ENCODE data around the gene ICAM3. TPM values are rescaled to one million over a fixed set of nuclear protein-coding genes. Genes with fewer than 3 reads are reported as not detected.
"Not testable (repeated sequence)": the region's sequence is repeated elsewhere in the genome, so short reads cannot be mapped to it uniquely, and the experiment has no call there.

ICAM3 gene
- polyA plus RNA-seq, 4 donors: 8.3 to 23.8 (median 16.0) TPM

DNA sequence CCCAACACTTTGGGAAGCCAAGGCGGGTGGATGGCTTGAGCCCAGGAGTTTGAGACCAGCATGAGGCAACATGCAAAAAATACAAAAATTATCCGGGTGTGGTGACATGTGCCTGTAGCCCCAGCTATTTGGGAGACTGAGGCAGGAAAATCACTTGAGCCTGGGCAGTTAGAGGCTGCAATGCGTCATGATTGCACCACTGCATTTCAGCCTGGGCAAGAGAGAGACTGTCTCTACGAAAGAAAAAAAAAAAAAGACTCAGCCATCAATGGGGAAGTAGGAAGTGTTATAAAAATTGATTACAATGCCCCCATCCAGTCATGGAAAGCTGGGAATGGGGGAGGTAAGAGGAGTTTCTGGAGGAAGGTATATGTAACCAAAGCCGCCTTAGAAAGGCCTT is 35.5 kb upstream of the ICAM3 start:
- no peaks in the 10 kb centered on the region for H3K27me3 ChIP-seq (ENCODE audit: control insufficient read depth in 3 of 3, insufficient read depth in 3 of 3, low read length in 3 of 3)
- peaks cover 0 to 4% (median 0%) of the 10 kb centered on the region in 3 donors for H3K4me1 ChIP-seq (ENCODE audit: control insufficient read depth in 3 of 3, insufficient read depth in 2 of 3, low read depth in 1 of 3, low read length in 2 of 3)
- H3K27ac ChIP-seq (ENCODE audit: low read depth in 1 of 3, low read length in 2 of 3): no peak overlapping the region
- H3K36me3 ChIP-seq (ENCODE audit: control insufficient read depth in 3 of 3, insufficient read depth in 2 of 3, low read depth in 1 of 3, low read length in 3 of 3): peaks cover 0 to 53% (median 2%) of the 10 kb centered on the region in 3 donors
- 80 to 91% (median 87%) methylated on average over 5 of the region's 5 CpGs for WGBS, 3 donors
- H3K4me3 ChIP-seq (ENCODE audit: low read depth in 1 of 3, low read length in 3 of 3): no peak overlapping the region
- no peaks in the 10 kb centered on the region for H3K9me3 ChIP-seq (ENCODE audit: control insufficient read depth in 2 of 2, insufficient read depth in 1 of 2, low read depth in 1 of 2, low read length in 1 of 2)
- no peak for FAIRE-seq
- DNase-seq: no peak

- Histone ChIP-seq H3K4me3 (ENCODE audit: low read depth in 1 of 3, low read length in 3 of 3) (no peak overlapping the region), H3K4me1 (ENCODE audit: control insufficient read depth in 3 of 3, insufficient read depth in 2 of 3, low read depth in 1 of 3, low read length in 2 of 3) (no peaks in the 10 kb centered on the region), H3K9me3 (ENCODE audit: control insufficient read depth in 2 of 2, insufficient read depth in 1 of 2, low read depth in 1 of 2, low read length in 1 of 2) (peaks cover 0 to 17% of the 10 kb centered on the region in 2 donors), H3K27ac (ENCODE audit: low read depth in 1 of 3, low read length in 2 of 3) (no peak overlapping the region), H3K36me3 (ENCODE audit: control insufficient read depth in 3 of 3, insufficient read depth in 2 of 3, low read depth in 1 of 3, low read length in 3 of 3) (peaks cover 2 to 61% (median 3%) of the 10 kb centered on the region in 3 donors), H3K27me3 (ENCODE audit: control insufficient read depth in 3 of 3, insufficient read depth in 3 of 3, low read length in 3 of 3) (no peaks in the 10 kb centered on the region)
- FAIRE-seq (no peak), DNase-seq (no peak)
- 94 to 98% (median 95%) methylated on average over 3 of the region's 3 CpGs for whole genome bisulfite sequencing, 3 donors
These were observed 33.3 kb upstream of the ICAM3 start for GRCh38 chr19:10372690-10373089.

DNA sequence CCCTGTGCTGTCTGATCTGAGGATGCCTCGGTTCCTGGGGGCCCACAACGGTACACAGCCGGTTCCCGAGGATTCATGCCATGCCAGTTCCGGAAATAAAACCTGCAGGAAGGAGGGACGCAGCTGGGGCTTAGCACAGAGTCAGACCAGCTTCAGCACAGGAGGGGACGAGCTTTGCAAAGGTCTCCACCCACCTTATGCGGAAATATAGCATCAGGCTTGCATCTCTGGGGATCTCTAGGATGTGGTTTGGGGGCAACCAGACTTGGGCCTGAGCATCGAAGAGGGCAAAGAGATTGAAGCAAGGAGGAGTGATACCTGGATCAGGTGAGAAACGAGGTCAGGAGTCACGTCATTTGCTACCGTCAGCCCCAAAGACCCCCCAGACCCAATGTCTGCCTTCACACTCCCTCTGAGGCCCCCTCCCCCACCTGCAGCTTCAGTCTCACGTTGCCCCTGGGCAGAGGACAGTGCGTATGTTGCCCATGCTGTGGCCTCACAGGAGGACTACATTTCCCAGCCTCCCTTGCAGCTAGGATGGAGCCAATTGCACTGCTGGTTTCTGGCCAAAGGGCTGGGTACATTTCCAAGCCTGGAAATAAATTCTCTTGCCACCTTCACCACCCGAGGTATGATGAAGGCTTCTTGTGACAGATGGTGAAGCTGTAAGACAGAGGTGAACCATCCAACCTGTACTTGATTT is 28.8 kb upstream of the ICAM3 start:
- Histone ChIP-seq H3K27me3 (ENCODE audit: control insufficient read depth in 3 of 3, insufficient read depth in 3 of 3, low read length in 3 of 3) (no peaks in the 10 kb centered on the region), H3K9me3 (ENCODE audit: control insufficient read depth in 2 of 2, insufficient read depth in 1 of 2, low read depth in 1 of 2, low read length in 1 of 2) (peaks cover 0 to 17% of the 10 kb centered on the region in 2 donors), H3K27ac (ENCODE audit: low read depth in 1 of 3, low read length in 2 of 3) (no peak overlapping the region), H3K36me3 (ENCODE audit: control insufficient read depth in 3 of 3, insufficient read depth in 2 of 3, low read depth in 1 of 3, low read length in 3 of 3) (peaks cover 9 to 83% (median 17%) of the 10 kb centered on the region in 3 donors), H3K4me1 (ENCODE audit: control insufficient read depth in 3 of 3, insufficient read depth in 2 of 3, low read depth in 1 of 3, low read length in 2 of 3) (no peaks in the 10 kb centered on the region), H3K4me3 (ENCODE audit: low read depth in 1 of 3, low read length in 3 of 3) (no peak overlapping the region)
- FAIRE-seq: no peak
- WGBS, 3 donors: 93 to 95% (median 94%) methylated on average over 15 of the region's 15 CpGs
- DNase-seq: no peak

DNA sequence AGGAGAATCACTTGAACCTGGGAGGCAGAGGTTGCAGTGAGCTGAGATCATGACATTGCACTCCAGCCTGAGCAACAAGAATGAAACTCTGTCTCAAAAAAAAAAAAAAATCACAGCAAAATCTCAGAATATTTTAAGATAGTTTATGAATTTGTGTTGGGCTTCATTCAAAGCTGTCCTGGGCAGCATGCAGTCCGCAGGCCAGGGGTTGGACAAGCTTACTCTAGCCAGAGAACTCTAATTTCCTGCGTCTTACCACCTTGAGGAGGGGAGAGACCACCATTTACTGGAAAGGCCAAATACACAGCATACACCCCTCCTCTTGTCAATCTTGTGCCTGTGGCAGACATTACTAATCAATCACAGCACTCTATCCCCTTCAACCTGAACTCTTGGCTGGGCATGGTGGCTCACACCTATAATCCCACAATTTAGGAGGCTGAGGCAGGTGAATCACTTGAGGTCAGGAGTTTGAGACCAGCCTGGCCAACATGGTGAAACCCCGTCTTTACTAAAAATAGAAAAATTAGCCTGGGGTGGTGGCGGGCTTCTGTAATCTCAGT is 27.6 kb upstream of the ICAM3 start:
- not testable (repeated sequence) for H3K4me1 ChIP-seq (ENCODE audit: control insufficient read depth in 3 of 3, insufficient read depth in 2 of 3, low read depth in 1 of 3, low read length in 2 of 3); H3K27ac ChIP-seq (ENCODE audit: low read depth in 1 of 3, low read length in 2 of 3); H3K27me3 ChIP-seq (ENCODE audit: control insufficient read depth in 3 of 3, insufficient read depth in 3 of 3, low read length in 3 of 3); FAIRE-seq; H3K4me3 ChIP-seq (ENCODE audit: low read depth in 1 of 3, low read length in 3 of 3); DNase-seq
- H3K36me3 ChIP-seq (ENCODE audit: control insufficient read depth in 3 of 3, insufficient read depth in 2 of 3, low read depth in 1 of 3, low read length in 3 of 3): peaks cover 15 to 85% (median 19%) of the 10 kb centered on the region in 3 donors
- peaks cover 0 to 17% of the 10 kb centered on the region in 2 donors for H3K9me3 ChIP-seq (ENCODE audit: control insufficient read depth in 2 of 2, insufficient read depth in 1 of 2, low read depth in 1 of 2, low read length in 1 of 2)
- WGBS, 3 donors: 95 to 99% (median 97%) methylated on average over 4 of the region's 4 CpGs

DNA sequence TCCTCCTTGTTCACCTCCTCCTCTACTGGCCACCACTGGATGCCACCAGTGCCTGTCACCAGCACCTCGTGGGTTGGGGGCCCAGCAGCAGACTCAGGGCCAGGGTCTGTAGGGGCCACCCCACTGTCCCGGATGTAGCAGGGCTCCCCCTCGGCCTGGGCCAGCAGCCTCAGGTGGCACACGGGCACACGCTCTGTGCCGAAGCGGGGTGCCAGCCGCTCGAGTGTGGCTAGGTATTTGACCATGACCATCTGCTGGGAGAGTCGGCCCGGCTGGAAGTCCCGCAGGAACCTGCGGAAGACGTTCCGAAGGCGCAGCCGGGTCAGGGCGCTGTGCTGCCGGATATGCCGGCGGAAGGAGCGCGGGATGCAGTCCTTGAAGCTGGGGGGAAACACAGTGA is 26.1 kb upstream of the ICAM3 start:
- FAIRE-seq: no peak
- 96 to 97% (median 97%) methylated on average over 19 to 23 of the region's 23 CpGs for WGBS, 3 donors

GRCh38 chr19:10364644-10365043 is 25.2 kb upstream of the ICAM3 start:
- no peak overlapping the region for H3K4me3 ChIP-seq (ENCODE audit: low read depth in 1 of 3, low read length in 3 of 3)
- FAIRE-seq (no peak), DNase-seq (no peak)
- H3K4me1 ChIP-seq (ENCODE audit: control insufficient read depth in 3 of 3, insufficient read depth in 2 of 3, low read depth in 1 of 3, low read length in 2 of 3): no peaks in the 10 kb centered on the region
- WGBS, 3 donors: 89 to 91% (median 89%) methylated on average over 19 of the region's 19 CpGs
- H3K27ac ChIP-seq (ENCODE audit: low read depth in 1 of 3, low read length in 2 of 3): no peak overlapping the region
- no peaks in the 10 kb centered on the region for H3K27me3 ChIP-seq (ENCODE audit: control insufficient read depth in 3 of 3, insufficient read depth in 3 of 3, low read length in 3 of 3)
- H3K9me3 ChIP-seq (ENCODE audit: control insufficient read depth in 2 of 2, insufficient read depth in 1 of 2, low read depth in 1 of 2, low read length in 1 of 2): peaks cover 0 to 17% of the 10 kb centered on the region in 2 donors
- H3K36me3 ChIP-seq (ENCODE audit: control insufficient read depth in 3 of 3, insufficient read depth in 2 of 3, low read depth in 1 of 3, low read length in 3 of 3): peaks cover 15 to 94% (median 26%) of the 10 kb centered on the region in 3 donors

More for the DNA sequence above, 26.1 kb upstream of the ICAM3 start:
- H3K27ac ChIP-seq (ENCODE audit: low read depth in 1 of 3, low read length in 2 of 3): no peak overlapping the region
- H3K9me3 ChIP-seq (ENCODE audit: control insufficient read depth in 2 of 2, insufficient read depth in 1 of 2, low read depth in 1 of 2, low read length in 1 of 2): peaks cover 0 to 17% of the 10 kb centered on the region in 2 donors
- no peak for DNase-seq
- H3K4me3 ChIP-seq (ENCODE audit: low read depth in 1 of 3, low read length in 3 of 3): no peak overlapping the region
- H3K36me3 ChIP-seq (ENCODE audit: control insufficient read depth in 3 of 3, insufficient read depth in 2 of 3, low read depth in 1 of 3, low read length in 3 of 3): peaks cover 15 to 92% (median 26%) of the 10 kb centered on the region in 3 donors
- H3K27me3 ChIP-seq (ENCODE audit: control insufficient read depth in 3 of 3, insufficient read depth in 3 of 3, low read length in 3 of 3): no peaks in the 10 kb centered on the region
- no peaks in the 10 kb centered on the region for H3K4me1 ChIP-seq (ENCODE audit: control insufficient read depth in 3 of 3, insufficient read depth in 2 of 3, low read depth in 1 of 3, low read length in 2 of 3)

- no peaks in the 10 kb centered on the region for H3K27me3 ChIP-seq (ENCODE audit: control insufficient read depth in 3 of 3, insufficient read depth in 3 of 3, low read length in 3 of 3)
- H3K4me3 ChIP-seq (ENCODE audit: low read depth in 1 of 3, low read length in 3 of 3): no peak overlapping the region
- FAIRE-seq (no peak), DNase-seq (no peak)
- peaks cover 0 to 10% of the 10 kb centered on the region in 2 donors for H3K9me3 ChIP-seq (ENCODE audit: control insufficient read depth in 2 of 2, insufficient read depth in 1 of 2, low read depth in 1 of 2, low read length in 1 of 2)
- 90 to 95% (median 92%) methylated on average over 12 of the region's 12 CpGs for WGBS, 3 donors
- peaks cover 14 to 92% (median 26%) of the 10 kb centered on the region in 3 donors for H3K36me3 ChIP-seq (ENCODE audit: control insufficient read depth in 3 of 3, insufficient read depth in 2 of 3, low read depth in 1 of 3, low read length in 3 of 3)
- no peaks in the 10 kb centered on the region for H3K4me1 ChIP-seq (ENCODE audit: control insufficient read depth in 3 of 3, insufficient read depth in 2 of 3, low read depth in 1 of 3, low read length in 2 of 3)
- no peak overlapping the region for H3K27ac ChIP-seq (ENCODE audit: low read depth in 1 of 3, low read length in 2 of 3)
These were observed 24.4 kb upstream of the ICAM3 start for GRCh38 chr19:10363789-10364281.

DNA sequence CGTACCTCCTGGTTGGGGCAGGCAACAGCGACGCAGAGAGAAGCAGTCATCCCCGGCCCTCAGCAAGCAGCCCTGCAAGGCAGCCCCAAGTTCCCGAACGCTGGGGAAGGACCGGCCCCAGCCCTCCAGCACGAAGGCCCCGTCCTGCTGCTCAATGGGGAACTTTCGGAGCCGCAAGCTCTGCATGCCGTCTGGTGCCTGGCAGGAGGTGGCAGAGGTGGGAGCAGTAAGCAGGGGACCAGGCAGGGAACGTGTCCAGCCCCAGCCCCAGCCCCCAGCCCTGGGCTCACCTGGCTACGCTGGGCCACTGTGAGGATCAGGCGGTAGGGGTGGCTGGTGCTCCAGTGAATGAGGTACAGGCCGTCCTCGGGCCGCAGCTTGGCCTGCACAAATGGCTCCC is 22.8 kb upstream of the ICAM3 start:
- DNase-seq (no peak), FAIRE-seq (no peak)
- H3K9me3 ChIP-seq (ENCODE audit: control insufficient read depth in 2 of 2, insufficient read depth in 1 of 2, low read depth in 1 of 2, low read length in 1 of 2): no peaks in the 10 kb centered on the region
- WGBS, 3 donors: 95 to 98% (median 97%) methylated on average over 17 to 18 of the region's 18 CpGs
- no peak overlapping the region for H3K27ac ChIP-seq (ENCODE audit: low read depth in 1 of 3, low read length in 2 of 3)
- H3K27me3 ChIP-seq (ENCODE audit: control insufficient read depth in 3 of 3, insufficient read depth in 3 of 3, low read length in 3 of 3): no peaks in the 10 kb centered on the region
- no peak overlapping the region for H3K4me3 ChIP-seq (ENCODE audit: low read depth in 1 of 3, low read length in 3 of 3)
- peaks cover 17 to 89% (median 29%) of the 10 kb centered on the region in 3 donors for H3K36me3 ChIP-seq (ENCODE audit: control insufficient read depth in 3 of 3, insufficient read depth in 2 of 3, low read depth in 1 of 3, low read length in 3 of 3)
- H3K4me1 ChIP-seq (ENCODE audit: control insufficient read depth in 3 of 3, insufficient read depth in 2 of 3, low read depth in 1 of 3, low read length in 2 of 3): no peaks in the 10 kb centered on the region
